NCI-H446 treated with DMSO at 0.1 percent for 48 hours (cell line): ENCODE data around the gene TGM6.

ENCODE experiments used
- DNase-seq: peaks from one replicate; lab custom pipeline; 2025; lab: John Stamatoyannopoulos, UW

The TGM6 gene

GRCh38 chr20:2364044-2364443 lies 16.7 kb upstream of the TGM6 start:
- no peak for DNase-seq

- no peak for DNase-seq
Measured at GRCh38 chr20:2365091-2365490, 15.6 kb upstream of the TGM6 start.

- no peak for DNase-seq
Measured at GRCh38 chr20:2365666-2366065, 15.0 kb upstream of the TGM6 start.

GRCh38 chr20:2368621-2369020 lies 12.1 kb upstream of the TGM6 start:
- no peak for DNase-seq

- no peak for DNase-seq
Measured at GRCh38 chr20:2373098-2373497, 7.6 kb upstream of the TGM6 start.

GRCh38 chr20:2374346-2375125 lies 6.2 kb upstream of the TGM6 start:
- no peak for DNase-seq

GRCh38 chr20:2378893-2379292 lies 1.8 kb upstream of the TGM6 start:
- DNase-seq: no peak

GRCh38 chr20:2379511-2380229 lies 1.0 kb upstream of the TGM6 start:
- no peak for DNase-seq

GRCh38 chr20:2381303-2381702 lies 602 bp downstream of the TGM6 start:
- DNase-seq: no peak

- DNase-seq: no peak
Measured at GRCh38 chr20:2382833-2383232, 2.1 kb downstream of the TGM6 start.

GRCh38 chr20:2385026-2385425 lies 4.3 kb downstream of the TGM6 start:
- DNase-seq: no peak

GRCh38 chr20:2385496-2385895 lies 4.8 kb downstream of the TGM6 start:
- DNase-seq: no peak

GRCh38 chr20:2386516-2387179 lies 5.9 kb downstream of the TGM6 start:
- DNase-seq: no peak

- no peak for DNase-seq
Measured at GRCh38 chr20:2387180-2387577, 6.5 kb downstream of the TGM6 start.

- no peak for DNase-seq
Measured at GRCh38 chr20:2387580-2387979, 6.9 kb downstream of the TGM6 start.

GRCh38 chr20:2390951-2391675 lies 10.4 kb downstream of the TGM6 start:
- no peak for DNase-seq

GRCh38 chr20:2394411-2395055 lies 13.8 kb downstream of the TGM6 start:
- DNase-seq: no peak

GRCh38 chr20:2395136-2395535 lies 14.4 kb downstream of the TGM6 start:
- no peak for DNase-seq

GRCh38 chr20:2396241-2396814 lies 15.6 kb downstream of the TGM6 start:
- DNase-seq: no peak

- DNase-seq: no peak
Measured at GRCh38 chr20:2397091-2397490, 16.4 kb downstream of the TGM6 start.

GRCh38 chr20:2397595-2398145 lies 17.0 kb downstream of the TGM6 start:
- no peak for DNase-seq
